ENCODE measurements around the gene SLC11A2. TPM values are rescaled to one million over a fixed set of nuclear protein-coding genes. Genes with fewer than 3 reads are reported as not detected.

Gene SLC11A2
- polyA plus RNA-seq, 1 donor (not counting 4 experiments of a cell fraction or from before 2014, with no cell fraction given), result 38.9 TPM

DNA sequence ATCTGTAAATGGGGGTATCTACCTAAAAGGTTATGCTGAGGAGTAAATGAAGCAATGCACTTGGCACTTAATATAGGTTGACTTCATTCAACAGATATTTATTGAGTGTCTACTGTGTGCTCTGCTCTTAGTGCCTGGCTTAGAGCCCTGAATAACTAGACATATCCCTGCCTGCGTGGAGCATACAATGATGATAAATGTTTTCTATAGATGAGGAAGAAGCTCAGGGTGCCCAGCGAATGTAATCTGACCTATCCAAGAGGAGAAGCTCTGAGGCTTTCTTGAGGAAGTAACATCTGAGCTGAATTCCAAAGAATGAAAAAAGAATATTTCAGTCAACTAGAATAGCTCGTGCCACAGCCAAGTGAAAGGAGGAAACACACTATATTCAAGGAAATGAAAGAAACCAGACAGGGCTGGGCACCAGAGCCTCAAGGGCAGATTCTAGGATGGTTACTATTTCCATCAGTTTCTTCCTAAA lies 91.8 kb downstream of the SLC11A2 start:
- Histone ChIP-seq H3K36me3 (ENCODE audit: control insufficient read depth in 2 of 2, extremely low read depth in 1 of 2, insufficient read depth in 2 of 2, low read length in 2 of 2) (no peaks in the 10 kb centered on the region), H3K9me1 (ENCODE audit: control insufficient read depth, extremely low read depth, insufficient read depth, low read length) (no peaks in the 10 kb centered on the region), H2AFZ (ENCODE audit: control insufficient read depth, low read length) (peak overlapping the region; percentile 3), H3K9me3 (ENCODE audit: control insufficient read depth, low read depth, low read length) (peaks cover 2% of the 10 kb centered on the region), H4K20me1 (ENCODE audit: control insufficient read depth, extremely low read depth, insufficient read depth, low read length) (no peaks in the 10 kb centered on the region), H3K27me3 (ENCODE audit: control insufficient read depth, extremely low read depth, insufficient read depth, low read length) (no peaks in the 10 kb centered on the region), H3K4me3 (ENCODE audit: control insufficient read depth in 2 of 3, extremely low read depth in 1 of 3, insufficient read depth in 2 of 3, low read depth in 1 of 3, low read length in 3 of 3) (no peak overlapping the region), H3K27ac (ENCODE audit: control insufficient read depth, insufficient read depth, low read length) (no peak overlapping the region), H3K79me2 (ENCODE audit: control insufficient read depth, insufficient read depth, low read length) (no peaks in the 10 kb centered on the region), H3K4me2 (ENCODE audit: control insufficient read depth, extremely low read depth, insufficient read depth, low read depth, low read length) (peak overlapping the region; percentile 38), H3K4me1 (ENCODE audit: control insufficient read depth, extremely low read depth, insufficient read depth, low read length) (peaks cover 11% of the 10 kb centered on the region), H3K9ac (ENCODE audit: control insufficient read depth, extremely low read depth, insufficient read depth, low read length) (no peak overlapping the region)
- FAIRE-seq (no peak), DNase-seq (ENCODE audit: low read depth, low spot score) (no peak)
- dilution Hi-C loops (cut with MboI; ENCODE audit: extremely low pct_ligation_motif_present, low sequenced_read_pairs), result no loop called here
- TF ChIP-seq, protein P1, sequence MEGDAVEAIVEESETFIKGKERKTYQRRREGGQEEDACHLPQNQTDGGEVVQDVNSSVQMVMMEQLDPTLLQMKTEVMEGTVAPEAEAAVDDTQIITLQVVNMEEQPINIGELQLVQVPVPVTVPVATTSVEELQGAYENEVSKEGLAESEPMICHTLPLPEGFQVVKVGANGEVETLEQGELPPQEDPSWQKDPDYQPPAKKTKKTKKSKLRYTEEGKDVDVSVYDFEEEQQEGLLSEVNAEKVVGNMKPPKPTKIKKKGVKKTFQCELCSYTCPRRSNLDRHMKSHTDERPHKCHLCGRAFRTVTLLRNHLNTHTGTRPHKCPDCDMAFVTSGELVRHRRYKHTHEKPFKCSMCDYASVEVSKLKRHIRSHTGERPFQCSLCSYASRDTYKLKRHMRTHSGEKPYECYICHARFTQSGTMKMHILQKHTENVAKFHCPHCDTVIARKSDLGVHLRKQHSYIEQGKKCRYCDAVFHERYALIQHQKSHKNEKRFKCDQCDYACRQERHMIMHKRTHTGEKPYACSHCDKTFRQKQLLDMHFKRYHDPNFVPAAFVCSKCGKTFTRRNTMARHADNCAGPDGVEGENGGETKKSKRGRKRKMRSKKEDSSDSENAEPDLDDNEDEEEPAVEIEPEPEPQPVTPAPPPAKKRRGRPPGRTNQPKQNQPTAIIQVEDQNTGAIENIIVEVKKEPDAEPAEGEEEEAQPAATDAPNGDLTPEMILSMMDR (optimal IDR thresholded peaks at IDR 0.05 in 1 of 3, IDR thresholded peaks at IDR 0.05 in 1 of 3, conservative IDR thresholded peaks at IDR 0.05 in 1 of 3; ENCODE audit: extremely low read depth in 1 of 3, insufficient read depth in 2 of 3, low read length in 3 of 3), result no peak
- no peak for TF ChIP-seq EZH2 (IDR thresholded peaks at IDR 0.05; ENCODE audit: low read length)

GRCh38 chr12:50933459-50934124 lies 92.6 kb downstream of the SLC11A2 start:
- H3K4me1 ChIP-seq (ENCODE audit: control insufficient read depth, extremely low read depth, insufficient read depth, low read length), result peaks cover 13% of the 10 kb centered on the region
- H3K27me3 ChIP-seq (ENCODE audit: control insufficient read depth, extremely low read depth, insufficient read depth, low read length), result no peaks in the 10 kb centered on the region
- H3K79me2 ChIP-seq (ENCODE audit: control insufficient read depth, insufficient read depth, low read length), result no peaks in the 10 kb centered on the region
- H3K9me1 ChIP-seq (ENCODE audit: control insufficient read depth, extremely low read depth, insufficient read depth, low read length), result no peaks in the 10 kb centered on the region
- dilution Hi-C loops (cut with MboI; ENCODE audit: extremely low pct_ligation_motif_present, low sequenced_read_pairs), result no loop called here
- H3K4me3 ChIP-seq (ENCODE audit: control insufficient read depth in 2 of 3, extremely low read depth in 1 of 3, insufficient read depth in 2 of 3, low read depth in 1 of 3, low read length in 3 of 3), result no peak overlapping the region
- peaks cover 2% of the 10 kb centered on the region for H3K9me3 ChIP-seq (ENCODE audit: control insufficient read depth, low read depth, low read length)
- H3K27ac ChIP-seq (ENCODE audit: control insufficient read depth, insufficient read depth, low read length), result no peak overlapping the region
- no peak overlapping the region for H2AFZ ChIP-seq (ENCODE audit: control insufficient read depth, low read length)
- H3K36me3 ChIP-seq (ENCODE audit: control insufficient read depth in 2 of 2, extremely low read depth in 1 of 2, insufficient read depth in 2 of 2, low read length in 2 of 2), result no peaks in the 10 kb centered on the region
- FAIRE-seq, result no peak
- H3K4me2 ChIP-seq (ENCODE audit: control insufficient read depth, extremely low read depth, insufficient read depth, low read depth, low read length), result no peak overlapping the region
- TF ChIP-seq, protein P1 (optimal IDR thresholded peaks at IDR 0.05 in 1 of 3, IDR thresholded peaks at IDR 0.05 in 1 of 3, conservative IDR thresholded peaks at IDR 0.05 in 1 of 3; ENCODE audit: extremely low read depth in 1 of 3, insufficient read depth in 2 of 3, low read length in 3 of 3), result no peak
- no peak for TF ChIP-seq EZH2 (IDR thresholded peaks at IDR 0.05; ENCODE audit: low read length)
- H4K20me1 ChIP-seq (ENCODE audit: control insufficient read depth, extremely low read depth, insufficient read depth, low read length), result no peaks in the 10 kb centered on the region
- DNase-seq (ENCODE audit: low read depth, low spot score), result no peak
- no peak overlapping the region for H3K9ac ChIP-seq (ENCODE audit: control insufficient read depth, extremely low read depth, insufficient read depth, low read length)
